ENCODE measurements around the gene TUBB4A.

TUBB4A gene

GRCh38 chr19:6499052-6499790 lies 2.9 kb downstream of the TUBB4A start:
- in situ Hi-C loops (cut with HindIII; ENCODE audit: low pct_unique_long_range_greater_than_20kb, low sequenced_read_pairs): no loop called here
- no peak for DNase-seq (ENCODE audit: low read depth in 1 of 2, low spot score in 1 of 2)
- no peak for TF ChIP-seq JUND (IDR thresholded peaks at IDR 0.05; ENCODE audit: low read depth)

- in situ Hi-C loops (cut with HindIII; ENCODE audit: low pct_unique_long_range_greater_than_20kb, low sequenced_read_pairs): no loop called here
- TF ChIP-seq JUND (IDR thresholded peaks at IDR 0.05; ENCODE audit: low read depth): no peak
- DNase-seq (ENCODE audit: low read depth in 1 of 2, low spot score in 1 of 2): no peak
Measured at GRCh38 chr19:6498294-6499036, 3.6 kb downstream of the TUBB4A start.

- DNase-seq (ENCODE audit: low read depth in 1 of 2, low spot score in 1 of 2): no peak
- in situ Hi-C loops (cut with HindIII; ENCODE audit: low pct_unique_long_range_greater_than_20kb, low sequenced_read_pairs): no loop called here
- TF ChIP-seq JUND (IDR thresholded peaks at IDR 0.05; ENCODE audit: low read depth): no peak
Measured at GRCh38 chr19:6495947-6496346, 6.2 kb downstream of the TUBB4A start.

GRCh38 chr19:6494438-6495036 lies 7.6 kb downstream of the TUBB4A start:
- TF ChIP-seq JUND (IDR thresholded peaks at IDR 0.05; ENCODE audit: low read depth): no peak
- no peak for DNase-seq (ENCODE audit: low read depth in 1 of 2, low spot score in 1 of 2)
- in situ Hi-C loops (cut with HindIII; ENCODE audit: low pct_unique_long_range_greater_than_20kb, low sequenced_read_pairs): no loop called here

- in situ Hi-C loops (cut with HindIII; ENCODE audit: low pct_unique_long_range_greater_than_20kb, low sequenced_read_pairs): no loop called here
- no peak for DNase-seq (ENCODE audit: low read depth in 1 of 2, low spot score in 1 of 2)
- no peak for TF ChIP-seq JUND (IDR thresholded peaks at IDR 0.05; ENCODE audit: low read depth)
Measured at GRCh38 chr19:6491802-6492592, 10.1 kb downstream of the TUBB4A start.

- in situ Hi-C loops (cut with HindIII; ENCODE audit: low pct_unique_long_range_greater_than_20kb, low sequenced_read_pairs): no loop called here
- no peak for DNase-seq (ENCODE audit: low read depth in 1 of 2, low spot score in 1 of 2)
- TF ChIP-seq JUND (IDR thresholded peaks at IDR 0.05; ENCODE audit: low read depth): no peak
Measured at GRCh38 chr19:6490134-6490533, 12.0 kb downstream of the TUBB4A start.

GRCh38 chr19:6489278-6490061 lies 12.6 kb downstream of the TUBB4A start:
- in situ Hi-C loops (cut with HindIII; ENCODE audit: low pct_unique_long_range_greater_than_20kb, low sequenced_read_pairs): no loop called here
- DNase-seq (ENCODE audit: low read depth in 1 of 2, low spot score in 1 of 2): no peak
- no peak for TF ChIP-seq JUND (IDR thresholded peaks at IDR 0.05; ENCODE audit: low read depth)

- in situ Hi-C loops (cut with HindIII; ENCODE audit: low pct_unique_long_range_greater_than_20kb, low sequenced_read_pairs): no loop called here
- DNase-seq (ENCODE audit: low read depth in 1 of 2, low spot score in 1 of 2): no peak
- no peak for TF ChIP-seq JUND (IDR thresholded peaks at IDR 0.05; ENCODE audit: low read depth)
Measured at GRCh38 chr19:6484831-6485230, 17.3 kb downstream of the TUBB4A start.

GRCh38 chr19:6484230-6484629 lies 17.9 kb downstream of the TUBB4A start:
- no peak for TF ChIP-seq JUND (IDR thresholded peaks at IDR 0.05; ENCODE audit: low read depth)
- in situ Hi-C loops (cut with HindIII; ENCODE audit: low pct_unique_long_range_greater_than_20kb, low sequenced_read_pairs): no loop called here
- DNase-seq (ENCODE audit: low read depth in 1 of 2, low spot score in 1 of 2): no peak

GRCh38 chr19:6483235-6483634 lies 18.9 kb downstream of the TUBB4A start:
- in situ Hi-C loops (cut with HindIII; ENCODE audit: low pct_unique_long_range_greater_than_20kb, low sequenced_read_pairs): no loop called here
- TF ChIP-seq JUND (IDR thresholded peaks at IDR 0.05; ENCODE audit: low read depth): no peak
- no peak for DNase-seq (ENCODE audit: low read depth in 1 of 2, low spot score in 1 of 2)

- TF ChIP-seq JUND (IDR thresholded peaks at IDR 0.05; ENCODE audit: low read depth): no peak
- in situ Hi-C loops (cut with HindIII; ENCODE audit: low pct_unique_long_range_greater_than_20kb, low sequenced_read_pairs): no loop called here
- DNase-seq (ENCODE audit: low read depth in 1 of 2, low spot score in 1 of 2): no peak
Measured at GRCh38 chr19:6482343-6482686, 19.8 kb downstream of the TUBB4A start.

Measured in T47D (cell line).